Transverse colon (tissue), 4 donors: ENCODE results near the gene FH.

Experiments used
- CTCF ChIP-seq, 5 experiments: fragments of 200-600 bp in 3 of 5; fragments of 450-650 bp in 2 of 5; sonication (generic) in 3 of 5; IDR thresholded peaks; 1 replicate in 2 of 5; 2 replicates in 3 of 5; pipeline ENCODE4 v1.5.1; 2016 to 2017; ENCODE audit warnings: antibody characterized with exemption in 5 of 5, inconsistent platforms in 3 of 5, mild to moderate bottlenecking in 2 of 5, moderate library complexity in 1 of 5
- EP300 ChIP-seq: sonication (generic); formaldehyde crosslinking; IDR thresholded peaks from one replicate; pipeline ENCODE4 v1.6.1; 2017; ENCODE audit warnings: antibody characterized with exemption, low read depth
- POLR2A ChIP-seq: fragments of 450-650 bp; IDR thresholded peaks from one replicate; pipeline ENCODE4 v1.6.1; 2016; ENCODE audit warnings: antibody characterized with exemption, mild to moderate bottlenecking, moderate library complexity
- POLR2AphosphoS5 ChIP-seq, 3 donors: sonication (generic); formaldehyde crosslinking; IDR thresholded peaks; one replicate each; pipeline ENCODE4 v1.6.1; 2016; ENCODE audit warnings: antibody characterized with exemption in 3 of 3

GRCh38 chr1:241536304-241536703, 16.7 kb upstream of the FH start:
- TF ChIP-seq CTCF (IDR thresholded peaks at IDR 0.05), result no peak
- no peak for TF ChIP-seq EP300
- TF ChIP-seq POLR2A, result no peak
- TF ChIP-seq POLR2AphosphoS5 (IDR thresholded peaks at IDR 0.05), result no peak
